Smooth muscle cell (in vitro differentiated cells): ENCODE data around the gene REG4. TPM values are rescaled to one million over a fixed set of nuclear protein-coding genes. Genes with fewer than 3 reads are reported as not detected.
"Not testable (repeated sequence)": the region's sequence is repeated elsewhere in the genome, so short reads cannot be mapped to it uniquely, and the experiment has no call there.

Experiments used
- DNase-seq: peaks from one replicate; lab custom pipeline; 2025; ENCODE audit not compliant: unreplicated experiment; lab: John Stamatoyannopoulos, UW
- H2AFZ ChIP-seq: fragments of 200-600 bp; sonication (generic); 2 replicates; pipeline ENCODE4 v1.6.0; 2016; ENCODE audit warnings: antibody characterized with exemption, low read depth, mild to moderate bottlenecking
- H3F3A ChIP-seq: fragments of 200-600 bp; sonication (generic); 2 replicates; pipeline ENCODE4 v1.6.0; 2017; ENCODE audit warnings: antibody characterized with exemption, low read depth
- H3K27ac ChIP-seq: fragments of 200-600 bp; sonication (generic); 2 replicates; pipeline ENCODE4 v1.5.1; 2016; ENCODE audit warnings: low read depth, mild to moderate bottlenecking
- H3K27me3 ChIP-seq: fragments of 200-600 bp; sonication (generic); 2 replicates; pipeline ENCODE4 v1.6.1; 2016; ENCODE audit warnings: low read depth, mild to moderate bottlenecking
- H3K36me3 ChIP-seq: fragments of 200-600 bp; sonication (generic); 2 replicates; pipeline ENCODE4 v1.5.1; 2016; ENCODE audit warnings: low read depth
- H3K4me1 ChIP-seq: fragments of 200-600 bp; sonication (generic); 2 replicates; pipeline ENCODE4 v1.5.1; 2016; ENCODE audit warnings: low read depth
- H3K4me2 ChIP-seq: fragments of 200-600 bp; sonication (generic); 2 replicates; pipeline ENCODE4 v1.6.0; 2016; ENCODE audit warnings: mild to moderate bottlenecking
- H3K4me3 ChIP-seq: fragments of 200-600 bp; sonication (generic); 2 replicates; pipeline ENCODE4 v1.5.1; 2016; ENCODE audit warnings: mild to moderate bottlenecking
- H3K79me2 ChIP-seq: fragments of 200-600 bp; sonication (generic); 2 replicates; pipeline ENCODE4 v1.6.0; 2016; ENCODE audit warnings: low read depth, mild to moderate bottlenecking
- H3K9ac ChIP-seq: fragments of 200-600 bp; sonication (generic); 2 replicates; pipeline ENCODE4 v1.6.0; 2016; ENCODE audit warnings: low read depth
- H3K9me3 ChIP-seq: fragments of 200-600 bp; sonication (generic); replicated peaks from 2 replicates; pipeline ENCODE4 v1.5.1; 2016; ENCODE audit warnings: low read depth
- H4K20me1 ChIP-seq: fragments of 200-600 bp; sonication (generic); 2 replicates; pipeline ENCODE4 v1.6.0; 2016; ENCODE audit warnings: low read depth
- CTCF ChIP-seq: fragments of 200-600 bp; sonication (generic); IDR thresholded peaks from 2 replicates; pipeline ENCODE4 v1.5.1; 2017; ENCODE audit warnings: borderline replicate concordance, mild to moderate bottlenecking, antibody characterized with exemption; ENCODE audit not compliant: insufficient read depth, poor library complexity, severe bottlenecking
- WGBS: methylation state at CpG from one replicate; pipeline ENCODE4 v1.1.7; 2016; ENCODE audit warnings: low lambda C conversion rate; 5-methylcytosine and 5-hydroxymethylcytosine counted together
- polyA plus RNA-seq: library from polyadenylated mRNA; unstranded; fragments of >200 nt; fragmentation: Nextera tagmentation; extraction: Ambion mirVana; gene quantifications from 2 replicates; pipeline ENCODE4 v1.2.1, GENCODE V29; 2016
- total RNA-seq: library from RNA; depleted of rRNA; stranded (reverse); fragments of >200 nt; gene quantifications from 2 replicates; pipeline ENCODE4 v1.2.3, GENCODE V29; 2014

REG4 gene
- total and polyA plus RNA-seq, 2 experiments from 2014 or later = not detected

- H3K27ac ChIP-seq = no peak overlapping the region
- 53% methylated on average over 3 of the region's 3 CpGs for WGBS
Observed at GRCh38 chr1:119838236-119838635, 27.0 kb upstream of the REG4 start.

GRCh38 chr1:119834990-119835389, 23.7 kb upstream of the REG4 start:
- 76% methylated on average over 4 of the region's 4 CpGs for WGBS
- no peak overlapping the region for H2AFZ ChIP-seq
- no peaks in the 10 kb centered on the region for H3K9me3 ChIP-seq
- no peaks in the 10 kb centered on the region for H3K27me3 ChIP-seq
- no peak overlapping the region for H3K4me2 ChIP-seq
- no peaks in the 10 kb centered on the region for H3K4me1 ChIP-seq
- no peak overlapping the region for H3K9ac ChIP-seq
- no peak for TF ChIP-seq CTCF
- H4K20me1 ChIP-seq = no peaks in the 10 kb centered on the region
- no peaks in the 10 kb centered on the region for H3F3A ChIP-seq
- no peak for DNase-seq
- no peaks in the 10 kb centered on the region for H3K36me3 ChIP-seq
- H3K79me2 ChIP-seq = no peaks in the 10 kb centered on the region
- no peak overlapping the region for H3K4me3 ChIP-seq
- no peak overlapping the region for H3K27ac ChIP-seq

More at GRCh38 chr1:119838236-119838635, 27.0 kb upstream of the REG4 start:
- Histone ChIP-seq H3K4me3 (no peak overlapping the region), H3F3A (no peaks in the 10 kb centered on the region), H3K4me2 (no peak overlapping the region), H3K27me3 (no peaks in the 10 kb centered on the region), H3K4me1 (no peaks in the 10 kb centered on the region), H3K9ac (no peak overlapping the region), H3K36me3 (no peaks in the 10 kb centered on the region), H3K9me3 (no peaks in the 10 kb centered on the region), H4K20me1 (no peaks in the 10 kb centered on the region), H3K79me2 (no peaks in the 10 kb centered on the region), H2AFZ (no peak overlapping the region)
- TF ChIP-seq CTCF = no peak
- no peak for DNase-seq

- no peak overlapping the region for H3K27ac ChIP-seq
- no peaks in the 10 kb centered on the region for H3F3A ChIP-seq
- H2AFZ ChIP-seq = no peak overlapping the region
- H3K9ac ChIP-seq = no peak overlapping the region
- no peaks in the 10 kb centered on the region for H4K20me1 ChIP-seq
- H3K4me2 ChIP-seq = no peak overlapping the region
- H3K9me3 ChIP-seq = no peaks in the 10 kb centered on the region
- no peaks in the 10 kb centered on the region for H3K36me3 ChIP-seq
- 89% methylated on average over 3 of the region's 3 CpGs for WGBS
- no peak overlapping the region for H3K4me3 ChIP-seq
- H3K27me3 ChIP-seq = no peaks in the 10 kb centered on the region
- no peaks in the 10 kb centered on the region for H3K79me2 ChIP-seq
- H3K4me1 ChIP-seq = no peaks in the 10 kb centered on the region
- TF ChIP-seq CTCF = no peak
- no peak for DNase-seq
Observed at GRCh38 chr1:119831027-119831426, 19.8 kb upstream of the REG4 start.

GRCh38 chr1:119829625-119830024, 18.4 kb upstream of the REG4 start:
- TF ChIP-seq CTCF = no peak
- no peaks in the 10 kb centered on the region for H4K20me1 ChIP-seq
- H3K4me1 ChIP-seq = no peaks in the 10 kb centered on the region
- peak overlapping the region; percentile 27 for H3K4me2 ChIP-seq
- no peaks in the 10 kb centered on the region for H3K36me3 ChIP-seq
- H3K9ac ChIP-seq = no peak overlapping the region
- H3F3A ChIP-seq = no peaks in the 10 kb centered on the region
- H3K79me2 ChIP-seq = no peaks in the 10 kb centered on the region
- no peak overlapping the region for H3K4me3 ChIP-seq
- H3K9me3 ChIP-seq = no peaks in the 10 kb centered on the region
- 41% methylated on average over 4 of the region's 4 CpGs for WGBS
- DNase-seq = no peak
- no peaks in the 10 kb centered on the region for H3K27me3 ChIP-seq
- H2AFZ ChIP-seq = no peak overlapping the region
- no peak overlapping the region for H3K27ac ChIP-seq

GRCh38 chr1:119829006-119829405, 17.7 kb upstream of the REG4 start:
- H3F3A ChIP-seq, H3K9me3 ChIP-seq, H3K79me2 ChIP-seq, H3K4me3 ChIP-seq, H4K20me1 ChIP-seq, H3K4me1 ChIP-seq, H3K9ac ChIP-seq, H3K27ac ChIP-seq, H2AFZ ChIP-seq, H3K27me3 ChIP-seq, H3K36me3 ChIP-seq, DNase-seq: not testable (repeated sequence)
- H3K4me2 ChIP-seq = peak overlapping the region; percentile 27
